ENCODE measurements around the gene TCF7L1. TPM values are rescaled to one million over a fixed set of nuclear protein-coding genes. Genes with fewer than 3 reads are reported as not detected.

The TCF7L1 gene
- total RNA-seq, 1 experiment from 2014 or later = 2.8 TPM

- Histone ChIP-seq H4K20me1 (ENCODE audit: insufficient read depth) (no peaks in the 10 kb centered on the region), H3K9me2 (ENCODE audit: insufficient read depth) (no peaks in the 10 kb centered on the region), H3K9me3 (ENCODE audit: insufficient read depth, low read depth) (0 out of 2 replicates have a peak, but pooled peaks cover 5% of the 10 kb centered on the region), H3K79me2 (ENCODE audit: low read depth) (no peaks in the 10 kb centered on the region), H3K4me1 (replicated peaks; ENCODE audit: insufficient read depth) (no peaks in the 10 kb centered on the region), H3K4me2 (no peak overlapping the region), H3K36me3 (ENCODE audit: low read depth) (no peaks in the 10 kb centered on the region), H3F3A (ENCODE audit: insufficient read depth, low read depth) (no peaks in the 10 kb centered on the region), H3K27ac (no peak overlapping the region), H3K4me3 (no peak overlapping the region), H2AFZ (no peak overlapping the region), H3K27me3 (ENCODE audit: insufficient read depth, low read depth) (no peaks in the 10 kb centered on the region)
- ChIA-PET POLR2A (ENCODE audit: unreplicated experiment) (no interaction called here), CTCF (no interaction called here)
- no peak for DNase-seq
- BruUV-seq (replicated peaks) = no TSS peak
- intact Hi-C loops (cut with micrococcal nuclease; ENCODE audit: unreplicated experiment) = no loop called here
- TF ChIP-seq EZH2 (IDR thresholded peaks at IDR 0.05; ENCODE audit: low read depth) (no peak), CTCF (conservative IDR thresholded peaks at IDR 0.05) (no peak)
Observed at GRCh38 chr2:85112906-85113625, 20.1 kb upstream of the TCF7L1 start.

GRCh38 chr2:85114586-85115330 is 18.4 kb upstream of the TCF7L1 start:
- no peaks in the 10 kb centered on the region for H3K36me3 ChIP-seq (ENCODE audit: low read depth)
- TF ChIP-seq CTCF (conservative IDR thresholded peaks at IDR 0.05) (no peak), EZH2 (IDR thresholded peaks at IDR 0.05; ENCODE audit: low read depth) (no peak)
- no peak overlapping the region for H2AFZ ChIP-seq
- no peak overlapping the region for H3K4me3 ChIP-seq
- 0 out of 2 replicates have a peak, but pooled peaks cover 5% of the 10 kb centered on the region for H3K9me3 ChIP-seq (ENCODE audit: insufficient read depth, low read depth)
- intact Hi-C loops (cut with micrococcal nuclease; ENCODE audit: unreplicated experiment) = no loop called here
- no peak overlapping the region for H3K27ac ChIP-seq
- no peaks in the 10 kb centered on the region for H3K79me2 ChIP-seq (ENCODE audit: low read depth)
- no peaks in the 10 kb centered on the region for H3K9me2 ChIP-seq (ENCODE audit: insufficient read depth)
- ChIA-PET CTCF (no interaction called here), POLR2A (ENCODE audit: unreplicated experiment) (no interaction called here)
- DNase-seq = no peak
- H3K4me2 ChIP-seq = no peak overlapping the region
- no peaks in the 10 kb centered on the region for H4K20me1 ChIP-seq (ENCODE audit: insufficient read depth)
- BruUV-seq (replicated peaks) = no TSS peak
- H3K27me3 ChIP-seq (ENCODE audit: insufficient read depth, low read depth) = no peaks in the 10 kb centered on the region
- H3F3A ChIP-seq (ENCODE audit: insufficient read depth, low read depth) = no peaks in the 10 kb centered on the region
- H3K4me1 ChIP-seq (replicated peaks; ENCODE audit: insufficient read depth) = no peaks in the 10 kb centered on the region

GRCh38 chr2:85116207-85116606 is 17.0 kb upstream of the TCF7L1 start:
- no peak overlapping the region for H3K4me2 ChIP-seq
- no peak for DNase-seq
- no peak for TF ChIP-seq EZH2 (IDR thresholded peaks at IDR 0.05; ENCODE audit: low read depth)
- TF ChIP-seq CTCF (conservative IDR thresholded peaks at IDR 0.05) = no peak
- H3K79me2 ChIP-seq (ENCODE audit: low read depth) = no peaks in the 10 kb centered on the region
- no peaks in the 10 kb centered on the region for H4K20me1 ChIP-seq (ENCODE audit: insufficient read depth)
- H3F3A ChIP-seq (ENCODE audit: insufficient read depth, low read depth) = no peaks in the 10 kb centered on the region
- H3K9me3 ChIP-seq (ENCODE audit: insufficient read depth, low read depth) = 0 out of 2 replicates have a peak, but pooled peaks cover 5% of the 10 kb centered on the region
- no TSS peak for BruUV-seq (replicated peaks)
- H3K9me2 ChIP-seq (ENCODE audit: insufficient read depth) = no peaks in the 10 kb centered on the region
- H3K4me1 ChIP-seq (replicated peaks; ENCODE audit: insufficient read depth) = no peaks in the 10 kb centered on the region
- ChIA-PET POLR2A (ENCODE audit: unreplicated experiment) (no interaction called here), CTCF (no interaction called here)
- intact Hi-C loops (cut with micrococcal nuclease; ENCODE audit: unreplicated experiment) = no loop called here
- no peaks in the 10 kb centered on the region for H3K36me3 ChIP-seq (ENCODE audit: low read depth)
- H2AFZ ChIP-seq = no peak overlapping the region
- H3K27me3 ChIP-seq (ENCODE audit: insufficient read depth, low read depth) = no peaks in the 10 kb centered on the region
- H3K27ac ChIP-seq = no peak overlapping the region
- no peak overlapping the region for H3K4me3 ChIP-seq
